SK-N-DZ (cell line): ENCODE measurements around the gene EPHB1.

ENCODE experiments used
- DNase-seq: peaks from one replicate; pipeline ENCODE4 v3.0.0-alpha.2; 2015; ENCODE audit warnings: low spot score

The EPHB1 gene

GRCh38 chr3:134847349-134847748, 52.3 kb downstream of the EPHB1 start:
- DNase-seq = no peak

- no peak for DNase-seq
Measured at GRCh38 chr3:134849561-134849960, 54.5 kb downstream of the EPHB1 start.

GRCh38 chr3:134850761-134851160, 55.7 kb downstream of the EPHB1 start:
- DNase-seq = no peak

- DNase-seq = no peak
Measured at GRCh38 chr3:134852132-134852531, 57.1 kb downstream of the EPHB1 start.

GRCh38 chr3:134852893-134853351, 57.9 kb downstream of the EPHB1 start:
- no peak for DNase-seq

- DNase-seq = no peak
Measured at GRCh38 chr3:134854254-134854653, 59.2 kb downstream of the EPHB1 start.

GRCh38 chr3:134857356-134857755, 62.3 kb downstream of the EPHB1 start:
- no peak for DNase-seq

- no peak for DNase-seq
Measured at GRCh38 chr3:134857776-134858362, 62.8 kb downstream of the EPHB1 start.

GRCh38 chr3:134858441-134859035, 63.5 kb downstream of the EPHB1 start:
- no peak for DNase-seq

GRCh38 chr3:134859341-134859740, 64.3 kb downstream of the EPHB1 start:
- DNase-seq = no peak

GRCh38 chr3:134860141-134860540, 65.1 kb downstream of the EPHB1 start:
- DNase-seq = no peak

GRCh38 chr3:134863915-134864314, 68.9 kb downstream of the EPHB1 start:
- DNase-seq = no peak

GRCh38 chr3:134864636-134865035, 69.6 kb downstream of the EPHB1 start:
- DNase-seq = no peak

- no peak for DNase-seq
Measured at GRCh38 chr3:134867277-134867676, 72.2 kb downstream of the EPHB1 start.

- no peak for DNase-seq
Measured at GRCh38 chr3:134869153-134869726, 74.2 kb downstream of the EPHB1 start.

GRCh38 chr3:134871818-134872217, 76.8 kb downstream of the EPHB1 start:
- DNase-seq = no peak

GRCh38 chr3:134872440-134873388, 77.7 kb downstream of the EPHB1 start:
- DNase-seq = no peak

GRCh38 chr3:134873789-134874188, 78.7 kb downstream of the EPHB1 start:
- DNase-seq = no peak

- no peak for DNase-seq
Measured at GRCh38 chr3:134874737-134875413, 79.8 kb downstream of the EPHB1 start.

GRCh38 chr3:134876836-134877235, 81.8 kb downstream of the EPHB1 start:
- DNase-seq = no peak

- DNase-seq = no peak
Measured at GRCh38 chr3:134877788-134878187, 82.7 kb downstream of the EPHB1 start.

GRCh38 chr3:134879990-134880389, 84.9 kb downstream of the EPHB1 start:
- no peak for DNase-seq
